NCI-H2196 treated with DMSO at 0.1 percent for 48 hours (cell line): ENCODE results near the gene RBP4.

Experiments used
- DNase-seq: peaks from one replicate; lab custom pipeline; 2025; ENCODE audit not compliant: unreplicated experiment; lab: John Stamatoyannopoulos, UW

Gene RBP4

GRCh38 chr10:93601146-93601773 lies at the start of gene RBP4:
RBP4 (minus strand) TSS chr10:93601235; CDS start chr10:93601028, 207 bp downstream.
- DNase-seq: no peak

- DNase-seq: no peak
Observed at GRCh38 chr10:93639791-93640190, 38.8 kb upstream of the RBP4 start.

GRCh38 chr10:93630625-93631557 lies 29.9 kb upstream of the RBP4 start:
- no peak for DNase-seq

GRCh38 chr10:93629647-93630305 lies 28.7 kb upstream of the RBP4 start:
- DNase-seq: no peak

- no peak for DNase-seq
Observed at GRCh38 chr10:93628858-93629257, 27.8 kb upstream of the RBP4 start.

GRCh38 chr10:93622942-93623341 lies 21.9 kb upstream of the RBP4 start:
- DNase-seq: no peak

- no peak for DNase-seq
Observed at GRCh38 chr10:93620925-93621324, 19.9 kb upstream of the RBP4 start.

GRCh38 chr10:93615576-93616235 lies 14.7 kb upstream of the RBP4 start:
- DNase-seq: no peak

GRCh38 chr10:93614101-93614825 lies 13.2 kb upstream of the RBP4 start:
- DNase-seq: no peak

GRCh38 chr10:93613126-93613525 lies 12.1 kb upstream of the RBP4 start:
- no peak for DNase-seq

- DNase-seq: no peak
Observed at GRCh38 chr10:93612311-93612710, 11.3 kb upstream of the RBP4 start, which contains the start of gene PDE6C. PDE6C (plus strand) TSS chr10:93612537; CDS start chr10:93612726, 189 bp downstream.

- no peak for DNase-seq
Observed at GRCh38 chr10:93608421-93608820, 7.4 kb upstream of the RBP4 start.

- no peak for DNase-seq
Observed at GRCh38 chr10:93604146-93604545, 3.1 kb upstream of the RBP4 start.

GRCh38 chr10:93603023-93603422 lies 2.0 kb upstream of the RBP4 start:
- no peak for DNase-seq

- no peak for DNase-seq
Observed at GRCh38 chr10:93601774-93602162, 733 bp upstream of the RBP4 start.

GRCh38 chr10:93600446-93601145 lies 439 bp downstream of the RBP4 start:
- DNase-seq: no peak

- no peak for DNase-seq
Observed at GRCh38 chr10:93599778-93600177, 1.3 kb downstream of the RBP4 start.

GRCh38 chr10:93599335-93599734 lies 1.7 kb downstream of the RBP4 start:
- no peak for DNase-seq

- no peak for DNase-seq
Observed at GRCh38 chr10:93598157-93598556, 2.9 kb downstream of the RBP4 start.

GRCh38 chr10:93597075-93597599 lies 3.9 kb downstream of the RBP4 start:
- DNase-seq: no peak
